ENCODE results near the gene SMKR1. TPM values are rescaled to one million over a fixed set of nuclear protein-coding genes. Genes with fewer than 3 reads are reported as not detected.

SMKR1 gene
- 0.35 and 0.87 TPM in 2 replicates for total RNA-seq (2021)
- long read RNA-seq: 0 reads

DNA sequence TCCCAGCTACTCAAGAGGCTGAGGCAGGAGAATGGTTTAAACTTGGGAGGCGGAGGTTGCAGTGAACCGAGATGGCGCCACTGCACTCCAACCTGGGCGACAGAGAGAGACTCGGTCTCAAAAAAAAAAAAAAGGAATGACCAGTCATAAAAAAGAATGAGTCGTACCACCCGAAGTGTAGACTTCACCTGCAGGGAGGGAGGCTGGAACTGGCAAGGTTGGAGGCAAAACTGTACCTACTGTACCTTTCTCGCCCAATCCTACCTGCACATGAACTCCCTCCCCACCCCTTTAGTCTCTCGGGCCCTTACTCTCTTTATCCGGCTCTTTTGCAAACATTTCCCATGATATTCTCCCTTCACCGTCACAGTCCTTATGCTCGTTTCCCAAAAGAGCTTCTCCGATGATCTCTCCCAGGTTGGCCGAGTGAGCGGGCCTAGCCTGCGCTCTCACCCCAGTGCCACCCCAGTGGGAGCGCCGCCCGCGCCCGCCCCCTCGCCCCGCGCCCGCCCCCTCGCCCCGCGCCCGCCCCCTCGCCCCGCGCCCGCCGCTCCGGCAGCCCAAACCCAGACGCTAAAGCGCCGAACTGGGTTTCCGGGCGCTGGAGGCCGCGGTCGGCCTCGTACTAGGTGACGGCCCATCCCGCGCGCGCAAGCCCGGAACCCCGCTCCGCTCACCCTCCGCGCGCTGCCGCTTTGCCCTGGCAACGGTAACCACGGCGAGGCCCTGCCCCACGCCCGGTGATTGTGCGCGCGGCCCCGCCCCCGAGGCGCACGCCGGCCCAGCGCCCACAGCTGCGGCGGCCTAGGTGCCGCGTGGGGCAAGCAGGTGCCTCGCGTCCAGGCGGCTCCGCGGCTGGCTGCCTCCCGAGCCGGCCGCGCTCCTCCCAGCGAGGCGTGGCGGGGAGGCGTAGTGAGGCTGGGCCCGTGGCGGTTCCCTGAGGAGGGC, at the start of gene SMKR1:
Gene SMKR1, plus strand, starts transcription at position 772 of the 948 bp plus-strand sequence. CDS start 294 bp downstream, outside the sequence.
- no peaks in the 10 kb centered on the region for H3K9me3 ChIP-seq (ENCODE audit: control insufficient read depth, low read depth, low read length)
- no peak within 1 kb of the TSS for H4K5ac ChIP-seq (ENCODE audit: insufficient read length, low read depth, low read length)
- Mint-ChIP-seq H3K27me3 (ENCODE audit: low read depth) (peaks cover 48% of the 10 kb centered on the region), H3K4me1 (peaks cover 9 to 15% of the 10 kb centered on the region in 2 experiments), H3K9me3 (no peaks in the 10 kb centered on the region), H3K27ac (no peak within 1 kb of the TSS), H3K4me3 (peak within 1 kb of the TSS; percentile 67 to 88), H3K36me3 (ENCODE audit: insufficient read depth in 1 of 3, low read depth in 3 of 3) (no peaks in the 10 kb centered on the region)
- no peak within 1 kb of the TSS for H2BK120ac ChIP-seq (ENCODE audit: low read depth, low read length, poor library complexity, severe bottlenecking)
- H3K27ac ChIP-seq (ENCODE audit: insufficient read length, low read depth, low read length): no peak within 1 kb of the TSS
- no peaks in the 10 kb centered on the region for H4K20me1 ChIP-seq (ENCODE audit: control insufficient read depth, insufficient read depth, insufficient read length)
- no peak within 1 kb of the TSS for H3K56ac ChIP-seq (ENCODE audit: insufficient read length, low read depth, low read length)
- no peak within 1 kb of the TSS for H4K91ac ChIP-seq (ENCODE audit: insufficient read length, low read depth, low read length)
- no peak within 1 kb of the TSS for H2BK12ac ChIP-seq (ENCODE audit: insufficient read length, low read depth, low read length)
- H3K4ac ChIP-seq (ENCODE audit: low read depth, low read length): no peak within 1 kb of the TSS
- H2BK15ac ChIP-seq (ENCODE audit: low read depth, low read length): no peak within 1 kb of the TSS
- H3K79me1 ChIP-seq (ENCODE audit: insufficient read depth, low read depth, low read length, poor library complexity, severe bottlenecking): no peaks in the 10 kb centered on the region
- no peaks in the 10 kb centered on the region for H3K4me1 ChIP-seq (ENCODE audit: insufficient read depth, low read length)
- peak within 1 kb of the TSS; percentile 25; the same call in 1 of the 2 replicates for H3K14ac ChIP-seq (ENCODE audit: insufficient read depth, low read length)
- peak within 1 kb of the TSS; percentile 9 for H2AFZ ChIP-seq (ENCODE audit: low read length)
- no peaks in the 10 kb centered on the region; the same call in 1 of the 2 replicates for H3K27me3 ChIP-seq (ENCODE audit: insufficient read depth, low read length)
- no peak within 1 kb of the TSS for H2AK5ac ChIP-seq (ENCODE audit: insufficient read length, low read length)
- H3T11ph ChIP-seq (ENCODE audit: low read length): no peak within 1 kb of the TSS
- H2BK5ac ChIP-seq (ENCODE audit: insufficient read length, low read length): no peak within 1 kb of the TSS
- H3K23me2 ChIP-seq (ENCODE audit: insufficient read length, low read depth, low read length, poor library complexity, severe bottlenecking): peaks cover 14% of the 10 kb centered on the region
- no peaks in the 10 kb centered on the region for H3K79me2 ChIP-seq (ENCODE audit: insufficient read depth, low read length)
- H2BK20ac ChIP-seq (ENCODE audit: low read depth, low read length, poor library complexity, severe bottlenecking): no peak within 1 kb of the TSS
- peak; percentile 50 for DNase-seq
- H3K4me2 ChIP-seq (ENCODE audit: insufficient read depth, insufficient read length, low read length): peak within 1 kb of the TSS; percentile 85
- WGBS (ENCODE audit: extremely low coverage, insufficient read length, low lambda C conversion rate): no CpG with 5 or more reads among the region's 89 CpGs
- no peak within 1 kb of the TSS for H3K18ac ChIP-seq (ENCODE audit: insufficient read length, low read depth, low read length)
- TF ChIP-seq, protein P1, sequence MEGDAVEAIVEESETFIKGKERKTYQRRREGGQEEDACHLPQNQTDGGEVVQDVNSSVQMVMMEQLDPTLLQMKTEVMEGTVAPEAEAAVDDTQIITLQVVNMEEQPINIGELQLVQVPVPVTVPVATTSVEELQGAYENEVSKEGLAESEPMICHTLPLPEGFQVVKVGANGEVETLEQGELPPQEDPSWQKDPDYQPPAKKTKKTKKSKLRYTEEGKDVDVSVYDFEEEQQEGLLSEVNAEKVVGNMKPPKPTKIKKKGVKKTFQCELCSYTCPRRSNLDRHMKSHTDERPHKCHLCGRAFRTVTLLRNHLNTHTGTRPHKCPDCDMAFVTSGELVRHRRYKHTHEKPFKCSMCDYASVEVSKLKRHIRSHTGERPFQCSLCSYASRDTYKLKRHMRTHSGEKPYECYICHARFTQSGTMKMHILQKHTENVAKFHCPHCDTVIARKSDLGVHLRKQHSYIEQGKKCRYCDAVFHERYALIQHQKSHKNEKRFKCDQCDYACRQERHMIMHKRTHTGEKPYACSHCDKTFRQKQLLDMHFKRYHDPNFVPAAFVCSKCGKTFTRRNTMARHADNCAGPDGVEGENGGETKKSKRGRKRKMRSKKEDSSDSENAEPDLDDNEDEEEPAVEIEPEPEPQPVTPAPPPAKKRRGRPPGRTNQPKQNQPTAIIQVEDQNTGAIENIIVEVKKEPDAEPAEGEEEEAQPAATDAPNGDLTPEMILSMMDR (conservative IDR thresholded peaks at IDR 0.05): peak; percentile 20; the same call in 2 of the 3 replicates
- no peak within 1 kb of the TSS for H3K23ac ChIP-seq (ENCODE audit: insufficient read length, low read depth, low read length)
- no peak within 1 kb of the TSS for H3K9ac ChIP-seq (ENCODE audit: extremely low read depth, insufficient read length, low read length)
- no peak within 1 kb of the TSS for H4K8ac ChIP-seq (replicated peaks; ENCODE audit: insufficient read length, low read depth, low read length)
